ENCODE results near the gene HDAC9.

DNA sequence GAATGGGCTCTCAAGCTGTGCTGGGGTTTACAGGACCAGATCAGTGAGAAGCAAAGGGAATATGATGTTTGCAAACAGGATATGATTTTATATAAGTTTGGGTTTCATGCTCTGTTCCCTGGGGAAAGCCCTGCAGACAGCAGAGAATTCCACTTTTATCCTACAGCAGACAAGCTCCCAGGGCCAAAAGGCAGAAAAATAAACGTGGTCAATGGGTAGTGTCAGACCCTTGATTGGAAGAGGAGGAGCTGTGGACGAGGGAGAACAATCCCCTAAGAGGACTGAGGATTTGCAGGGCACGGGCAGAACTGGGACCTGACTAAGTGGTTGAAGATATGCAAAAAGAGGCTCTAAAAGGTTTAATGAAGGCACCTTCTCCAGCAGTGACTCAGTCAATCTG lies 275.3 kb downstream of the HDAC9 start:
- TF ChIP-seq, protein P1, sequence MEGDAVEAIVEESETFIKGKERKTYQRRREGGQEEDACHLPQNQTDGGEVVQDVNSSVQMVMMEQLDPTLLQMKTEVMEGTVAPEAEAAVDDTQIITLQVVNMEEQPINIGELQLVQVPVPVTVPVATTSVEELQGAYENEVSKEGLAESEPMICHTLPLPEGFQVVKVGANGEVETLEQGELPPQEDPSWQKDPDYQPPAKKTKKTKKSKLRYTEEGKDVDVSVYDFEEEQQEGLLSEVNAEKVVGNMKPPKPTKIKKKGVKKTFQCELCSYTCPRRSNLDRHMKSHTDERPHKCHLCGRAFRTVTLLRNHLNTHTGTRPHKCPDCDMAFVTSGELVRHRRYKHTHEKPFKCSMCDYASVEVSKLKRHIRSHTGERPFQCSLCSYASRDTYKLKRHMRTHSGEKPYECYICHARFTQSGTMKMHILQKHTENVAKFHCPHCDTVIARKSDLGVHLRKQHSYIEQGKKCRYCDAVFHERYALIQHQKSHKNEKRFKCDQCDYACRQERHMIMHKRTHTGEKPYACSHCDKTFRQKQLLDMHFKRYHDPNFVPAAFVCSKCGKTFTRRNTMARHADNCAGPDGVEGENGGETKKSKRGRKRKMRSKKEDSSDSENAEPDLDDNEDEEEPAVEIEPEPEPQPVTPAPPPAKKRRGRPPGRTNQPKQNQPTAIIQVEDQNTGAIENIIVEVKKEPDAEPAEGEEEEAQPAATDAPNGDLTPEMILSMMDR (IDR thresholded peaks at IDR 0.05) = no peak
- no peak for TF ChIP-seq POLR2A (IDR thresholded peaks at IDR 0.05)

Measured in adrenal gland (tissue), 5 donors.